ENCODE data around the gene UBR3.

DNA sequence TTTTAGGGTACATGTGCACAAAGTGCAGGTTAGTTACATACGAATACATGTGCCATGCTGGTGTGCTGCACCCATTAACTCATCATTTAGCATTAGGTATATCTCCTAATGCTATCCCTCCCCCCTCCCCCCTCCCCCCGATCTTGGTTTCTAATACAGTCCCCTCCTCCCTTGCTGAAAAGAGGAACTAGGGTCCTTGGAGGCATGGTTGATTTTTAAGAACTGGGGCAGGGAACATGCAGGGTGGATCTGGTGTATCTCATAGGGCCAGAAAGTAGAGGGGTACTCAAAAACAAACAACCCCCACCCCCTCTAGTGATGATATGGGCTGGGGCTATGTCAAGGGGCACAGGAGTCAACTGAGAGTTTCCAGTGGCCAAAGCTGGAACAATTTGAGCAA, 153.4 kb downstream of the UBR3 start:
- no peak for TF ChIP-seq HEYL (CRISPR knock-in tag; IDR thresholded peaks at IDR 0.05)
- no peak for TF ChIP-seq POLR2A (IDR thresholded peaks at IDR 0.05; ENCODE audit: low read length)
- TF ChIP-seq, protein P1, sequence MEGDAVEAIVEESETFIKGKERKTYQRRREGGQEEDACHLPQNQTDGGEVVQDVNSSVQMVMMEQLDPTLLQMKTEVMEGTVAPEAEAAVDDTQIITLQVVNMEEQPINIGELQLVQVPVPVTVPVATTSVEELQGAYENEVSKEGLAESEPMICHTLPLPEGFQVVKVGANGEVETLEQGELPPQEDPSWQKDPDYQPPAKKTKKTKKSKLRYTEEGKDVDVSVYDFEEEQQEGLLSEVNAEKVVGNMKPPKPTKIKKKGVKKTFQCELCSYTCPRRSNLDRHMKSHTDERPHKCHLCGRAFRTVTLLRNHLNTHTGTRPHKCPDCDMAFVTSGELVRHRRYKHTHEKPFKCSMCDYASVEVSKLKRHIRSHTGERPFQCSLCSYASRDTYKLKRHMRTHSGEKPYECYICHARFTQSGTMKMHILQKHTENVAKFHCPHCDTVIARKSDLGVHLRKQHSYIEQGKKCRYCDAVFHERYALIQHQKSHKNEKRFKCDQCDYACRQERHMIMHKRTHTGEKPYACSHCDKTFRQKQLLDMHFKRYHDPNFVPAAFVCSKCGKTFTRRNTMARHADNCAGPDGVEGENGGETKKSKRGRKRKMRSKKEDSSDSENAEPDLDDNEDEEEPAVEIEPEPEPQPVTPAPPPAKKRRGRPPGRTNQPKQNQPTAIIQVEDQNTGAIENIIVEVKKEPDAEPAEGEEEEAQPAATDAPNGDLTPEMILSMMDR (IDR thresholded peaks at IDR 0.05), result no peak
- TF ChIP-seq EP300 (IDR thresholded peaks at IDR 0.05), result no peak
- no peak for TF ChIP-seq RARB (CRISPR knock-in tag; IDR thresholded peaks at IDR 0.05)
- TF ChIP-seq, protein P2, sequence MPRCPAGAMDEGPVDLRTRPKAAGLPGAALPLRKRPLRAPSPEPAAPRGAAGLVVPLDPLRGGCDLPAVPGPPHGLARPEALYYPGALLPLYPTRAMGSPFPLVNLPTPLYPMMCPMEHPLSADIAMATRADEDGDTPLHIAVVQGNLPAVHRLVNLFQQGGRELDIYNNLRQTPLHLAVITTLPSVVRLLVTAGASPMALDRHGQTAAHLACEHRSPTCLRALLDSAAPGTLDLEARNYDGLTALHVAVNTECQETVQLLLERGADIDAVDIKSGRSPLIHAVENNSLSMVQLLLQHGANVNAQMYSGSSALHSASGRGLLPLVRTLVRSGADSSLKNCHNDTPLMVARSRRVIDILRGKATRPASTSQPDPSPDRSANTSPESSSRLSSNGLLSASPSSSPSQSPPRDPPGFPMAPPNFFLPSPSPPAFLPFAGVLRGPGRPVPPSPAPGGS (IDR thresholded peaks at IDR 0.05), result no peak
